ENCODE results near the gene TMEM63A. TPM values are rescaled to one million over a fixed set of nuclear protein-coding genes. Genes with fewer than 3 reads are reported as not detected.

TMEM63A gene
- total RNA-seq, 1 donor from 2014 or later: 4.7 TPM

DNA sequence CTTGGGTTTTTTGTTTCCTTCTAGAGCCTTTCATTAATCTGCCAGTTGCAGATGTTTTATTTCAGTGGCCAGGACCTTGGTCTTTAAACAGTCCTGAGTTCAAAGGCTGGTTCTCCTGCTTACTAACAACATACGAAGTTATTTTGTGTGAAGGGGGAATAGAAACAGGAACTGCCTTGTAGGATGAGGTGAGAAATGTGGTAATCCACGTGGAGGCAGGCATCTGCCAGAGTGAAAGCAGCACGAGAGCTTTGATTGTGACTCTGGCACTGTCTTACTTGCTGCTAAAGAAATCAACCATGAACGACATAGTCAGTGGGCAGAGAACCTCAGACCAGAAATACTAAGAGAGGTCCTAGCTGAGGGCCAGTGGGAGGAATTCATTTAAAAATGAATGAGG, 30.4 kb downstream of the TMEM63A start:
- TF ChIP-seq, protein P1, sequence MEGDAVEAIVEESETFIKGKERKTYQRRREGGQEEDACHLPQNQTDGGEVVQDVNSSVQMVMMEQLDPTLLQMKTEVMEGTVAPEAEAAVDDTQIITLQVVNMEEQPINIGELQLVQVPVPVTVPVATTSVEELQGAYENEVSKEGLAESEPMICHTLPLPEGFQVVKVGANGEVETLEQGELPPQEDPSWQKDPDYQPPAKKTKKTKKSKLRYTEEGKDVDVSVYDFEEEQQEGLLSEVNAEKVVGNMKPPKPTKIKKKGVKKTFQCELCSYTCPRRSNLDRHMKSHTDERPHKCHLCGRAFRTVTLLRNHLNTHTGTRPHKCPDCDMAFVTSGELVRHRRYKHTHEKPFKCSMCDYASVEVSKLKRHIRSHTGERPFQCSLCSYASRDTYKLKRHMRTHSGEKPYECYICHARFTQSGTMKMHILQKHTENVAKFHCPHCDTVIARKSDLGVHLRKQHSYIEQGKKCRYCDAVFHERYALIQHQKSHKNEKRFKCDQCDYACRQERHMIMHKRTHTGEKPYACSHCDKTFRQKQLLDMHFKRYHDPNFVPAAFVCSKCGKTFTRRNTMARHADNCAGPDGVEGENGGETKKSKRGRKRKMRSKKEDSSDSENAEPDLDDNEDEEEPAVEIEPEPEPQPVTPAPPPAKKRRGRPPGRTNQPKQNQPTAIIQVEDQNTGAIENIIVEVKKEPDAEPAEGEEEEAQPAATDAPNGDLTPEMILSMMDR (IDR thresholded peaks at IDR 0.05; ENCODE audit: insufficient read depth, low read length, severe bottlenecking): no peak
- Histone ChIP-seq H3K4me3 (ENCODE audit: low read depth, low read length) (no peak overlapping the region), H3K27me3 (ENCODE audit: control insufficient read depth, insufficient read depth, low read length) (no peaks in the 10 kb centered on the region), H3K36me3 (ENCODE audit: control insufficient read depth, insufficient read depth, low read length) (no peaks in the 10 kb centered on the region)
- FAIRE-seq (no peak), DNase-seq (ENCODE audit: low read depth) (no peak)

DNA sequence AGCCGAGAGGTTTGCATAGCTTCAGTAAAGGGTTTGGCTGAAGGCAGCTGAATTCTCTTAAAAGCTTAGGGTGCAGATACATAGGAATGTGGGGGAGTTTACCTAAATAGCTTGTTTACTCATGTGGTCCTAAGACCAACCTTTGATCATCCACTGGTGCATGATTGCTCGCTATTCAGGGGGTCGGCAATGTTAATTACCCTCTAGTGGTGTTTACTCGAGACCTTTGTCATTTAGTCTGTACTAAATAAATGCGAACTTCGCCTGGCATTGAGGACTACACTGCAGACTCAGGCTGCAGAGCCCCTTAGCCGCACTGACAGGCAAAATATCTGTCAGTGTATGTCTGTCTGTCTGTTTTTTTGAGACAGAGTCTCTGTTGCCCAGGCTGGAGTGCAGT, 31.8 kb downstream of the TMEM63A start:
- H3K36me3 ChIP-seq (ENCODE audit: control insufficient read depth, insufficient read depth, low read length): peaks cover 2% of the 10 kb centered on the region
- no peak for DNase-seq (ENCODE audit: low read depth)
- TF ChIP-seq, protein P1 (IDR thresholded peaks at IDR 0.05; ENCODE audit: insufficient read depth, low read length, severe bottlenecking): no peak
- H3K4me3 ChIP-seq (ENCODE audit: low read depth, low read length): no peak overlapping the region
- no peak for FAIRE-seq
- H3K27me3 ChIP-seq (ENCODE audit: control insufficient read depth, insufficient read depth, low read length): no peaks in the 10 kb centered on the region

DNA sequence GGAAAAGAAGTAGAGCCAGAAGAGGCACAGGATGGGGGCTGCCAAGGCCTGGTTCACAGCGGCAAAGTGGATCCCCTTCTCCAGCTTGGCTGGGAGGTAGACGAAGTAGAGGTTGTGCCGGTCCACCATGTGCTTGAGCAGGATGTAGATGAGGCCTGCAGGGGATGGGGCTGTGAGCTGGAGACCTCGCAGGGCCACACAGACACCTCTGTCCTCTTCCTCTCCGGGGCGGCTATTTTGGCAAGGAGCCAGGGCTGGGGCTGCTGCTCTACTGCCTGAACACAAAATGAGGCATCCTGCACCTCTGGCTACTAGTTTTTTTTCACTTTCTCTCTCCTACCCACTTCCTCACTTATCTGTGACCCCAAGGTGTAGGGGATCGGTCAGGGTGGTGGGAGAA, 32.3 kb downstream of the TMEM63A start:
- TF ChIP-seq, protein P1 (IDR thresholded peaks at IDR 0.05; ENCODE audit: insufficient read depth, low read length, severe bottlenecking): no peak
- no peak overlapping the region for H3K4me3 ChIP-seq (ENCODE audit: low read depth, low read length)
- FAIRE-seq (no peak), DNase-seq (ENCODE audit: low read depth) (no peak)
- no peaks in the 10 kb centered on the region for H3K27me3 ChIP-seq (ENCODE audit: control insufficient read depth, insufficient read depth, low read length)
- peaks cover 2% of the 10 kb centered on the region for H3K36me3 ChIP-seq (ENCODE audit: control insufficient read depth, insufficient read depth, low read length)

DNA sequence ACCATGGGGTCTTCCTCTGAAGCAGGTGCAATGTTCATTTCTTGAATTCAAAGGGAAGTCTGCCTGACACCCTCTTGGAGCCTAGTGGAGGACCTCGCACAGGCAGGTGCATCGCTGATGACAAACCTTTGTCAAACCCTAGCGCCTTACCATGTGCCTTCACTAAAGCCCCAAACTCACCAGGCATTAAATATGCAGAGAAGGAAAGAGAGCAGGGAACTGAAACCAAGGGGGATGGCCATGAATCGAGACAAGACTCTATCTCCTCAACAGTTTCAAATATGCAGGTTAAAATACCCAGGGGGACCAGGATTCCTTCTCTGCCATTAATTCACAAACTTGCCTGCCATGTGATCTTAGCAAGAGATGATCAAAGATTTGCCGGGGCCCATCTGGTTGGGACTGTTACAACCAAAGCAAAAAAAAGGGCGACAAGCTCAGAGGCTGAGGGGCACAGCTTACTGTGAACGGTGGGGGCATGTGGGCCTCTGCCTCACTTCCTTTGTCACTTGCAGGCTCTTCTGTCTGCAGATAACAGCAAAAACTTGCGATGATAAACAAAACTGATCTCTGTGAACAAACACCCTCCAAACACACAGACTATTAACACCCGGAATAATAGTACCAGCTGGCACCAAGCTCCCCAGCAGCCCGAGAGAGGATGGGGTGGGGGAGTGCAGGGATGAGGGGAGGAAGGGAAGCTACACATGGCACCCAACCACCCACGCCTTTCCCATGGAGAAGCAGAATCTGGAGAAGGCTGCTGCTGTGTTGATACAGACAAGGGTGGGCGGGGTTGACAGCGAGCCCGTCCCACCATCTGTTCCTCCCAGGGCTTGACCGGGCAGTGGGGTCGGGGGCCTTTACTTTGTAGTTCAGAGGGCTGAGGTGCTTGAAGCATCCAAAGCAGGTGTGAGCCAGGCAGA, 33.9 kb downstream of the TMEM63A start:
- DNase-seq (ENCODE audit: low read depth) (no peak), FAIRE-seq (no peak)
- Histone ChIP-seq H3K4me3 (ENCODE audit: low read depth, low read length) (no peak overlapping the region), H3K27me3 (ENCODE audit: control insufficient read depth, insufficient read depth, low read length) (no peaks in the 10 kb centered on the region), H3K36me3 (ENCODE audit: control insufficient read depth, insufficient read depth, low read length) (peaks cover 4% of the 10 kb centered on the region)
- TF ChIP-seq, protein P1 (IDR thresholded peaks at IDR 0.05; ENCODE audit: insufficient read depth, low read length, severe bottlenecking): no peak

DNA sequence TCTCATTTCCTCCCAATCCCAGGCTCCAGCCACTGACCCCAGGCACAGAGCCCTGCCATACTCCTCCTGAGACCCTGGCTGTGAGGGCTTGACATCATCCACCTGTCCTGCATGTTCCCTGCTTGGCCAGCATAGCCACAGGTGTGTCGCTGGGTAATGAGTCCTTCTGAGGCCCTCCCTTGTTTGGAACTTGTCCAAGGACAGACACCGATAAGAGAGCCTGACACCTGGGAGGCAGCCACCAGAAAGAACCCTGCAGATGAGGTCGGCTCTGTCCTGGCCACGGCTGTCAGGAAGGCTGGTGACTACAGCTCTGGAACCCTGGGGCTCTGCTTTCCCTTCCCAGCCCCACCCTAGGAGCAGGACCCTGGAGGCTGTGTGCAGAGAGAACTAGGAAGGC, 34.6 kb downstream of the TMEM63A start:
- FAIRE-seq (no peak), DNase-seq (ENCODE audit: low read depth) (no peak)
- TF ChIP-seq, protein P1 (IDR thresholded peaks at IDR 0.05; ENCODE audit: insufficient read depth, low read length, severe bottlenecking): no peak
- Histone ChIP-seq H3K27me3 (ENCODE audit: control insufficient read depth, insufficient read depth, low read length) (no peaks in the 10 kb centered on the region), H3K4me3 (ENCODE audit: low read depth, low read length) (no peak overlapping the region), H3K36me3 (ENCODE audit: control insufficient read depth, insufficient read depth, low read length) (peaks cover 4% of the 10 kb centered on the region)
